ENCODE results near the gene LAS1L.
"Not testable (repeated sequence)": the region's sequence is repeated elsewhere in the genome, so short reads cannot be mapped to it uniquely, and the experiment has no call there.

Gene LAS1L

GRCh38 chrX:65516756-65517155, 17.8 kb downstream of the LAS1L start:
- DNase-seq = no peak

- DNase-seq = no peak
Measured at GRCh38 chrX:65513610-65514009, 21.0 kb downstream of the LAS1L start.

- DNase-seq = no peak
Measured at GRCh38 chrX:65509400-65509799, 25.2 kb downstream of the LAS1L start.

GRCh38 chrX:65508851-65509250, 25.7 kb downstream of the LAS1L start:
- DNase-seq = no peak

- no peak for DNase-seq
Measured at GRCh38 chrX:65502618-65503017, 32.0 kb downstream of the LAS1L start.

GRCh38 chrX:65493431-65493830, 41.2 kb downstream of the LAS1L start:
- DNase-seq = no peak

GRCh38 chrX:65491620-65492019, 43.0 kb downstream of the LAS1L start:
- DNase-seq = no peak

GRCh38 chrX:65488495-65488894, 46.1 kb downstream of the LAS1L start:
- no peak for DNase-seq

GRCh38 chrX:65480960-65481359, 53.6 kb downstream of the LAS1L start:
- DNase-seq = no peak

GRCh38 chrX:65479102-65479501, 55.5 kb downstream of the LAS1L start:
- DNase-seq = not testable (repeated sequence)

GRCh38 chrX:65476564-65476963, 58.0 kb downstream of the LAS1L start:
- DNase-seq = no peak

- no peak for DNase-seq
Measured at GRCh38 chrX:65463550-65463949, 71.0 kb downstream of the LAS1L start.
